Endothelial cell of umbilical vein (primary cell): ENCODE measurements around the gene ANAPC1. TPM values are rescaled to one million over a fixed set of nuclear protein-coding genes. Genes with fewer than 3 reads are reported as not detected.
"Not testable (repeated sequence)": the region's sequence is repeated elsewhere in the genome, so short reads cannot be mapped to it uniquely, and the experiment has no call there.

ENCODE experiments used
- BruUV-seq: library from RNA; stranded (reverse); fragments of 400-500 nt; replicated peaks from 2 replicates; lab custom pipeline; 2021; lab: Mats Ljungman, UMichigan
- CTCF ChIA-PET: fragments of 300-600, 350-600 bp; sonication (Branson Sonifier 250); formaldehyde crosslinking; loops from one replicate; lab custom pipeline; 2021; ENCODE audit warnings: antibody characterized with exemption, inconsistent platforms; lab: Charles Lee
- POLR2A ChIA-PET: fragments of 300-600, 350-600 bp; sonication (Branson Sonifier 250); formaldehyde crosslinking; loops from one replicate; lab custom pipeline; 2021; ENCODE audit warnings: antibody characterized with exemption, inconsistent platforms; lab: Charles Lee
- DNase-seq: peaks from one replicate; pipeline ENCODE4 v3.0.0-alpha.2; 2011; ENCODE audit warnings: low read depth, low spot score
- FAIRE-seq: peaks from 2 replicates; lab custom pipeline; 2011; peaks lifted over from hg19 to GRCh38; lab: Jason Lieb, UNC
- H2AFZ ChIP-seq: 2 replicates; pipeline ENCODE4 v1.6.0; 2012; ENCODE audit warnings: low read depth, low read length, control low read depth, inconsistent platforms
- H3K27ac ChIP-seq: 2 replicates; pipeline ENCODE4 v1.5.1; 2011; ENCODE audit warnings: low read depth, mild to moderate bottlenecking, control low read depth, low read length, moderate library complexity; ENCODE audit not compliant: insufficient read depth
- H3K27me3 ChIP-seq, 2 experiments: 2 replicates each; pipeline versions ENCODE4 v1.6.0 to v1.6.1; 2011; ENCODE audit warnings: low read length in 2 of 2, mixed read lengths in 1 of 2; ENCODE audit not compliant: control insufficient read depth in 2 of 2, insufficient read depth in 2 of 2
- H3K36me3 ChIP-seq, 2 experiments: 2 replicates in 1 of 2; 3 replicates in 1 of 2; pipeline ENCODE4 v1.5.1; 2011; ENCODE audit warnings: low read length in 2 of 2, mild to moderate bottlenecking in 1 of 2, moderate library complexity in 1 of 2; ENCODE audit not compliant: control insufficient read depth in 2 of 2, insufficient read depth in 2 of 2; ENCODE audit errors: extremely low read depth in 1 of 2
- H3K4me1 ChIP-seq: 3 replicates; pipeline ENCODE4 v1.5.1; 2011; ENCODE audit warnings: mild to moderate bottlenecking, low read length; ENCODE audit not compliant: control insufficient read depth, insufficient read depth; ENCODE audit errors: extremely low read depth
- H3K4me2 ChIP-seq: 2 replicates; pipeline ENCODE4 v1.6.1; 2011; ENCODE audit warnings: low read length, control low read depth, mixed read lengths; ENCODE audit not compliant: insufficient read depth
- H3K4me3 ChIP-seq, 3 experiments: fragments of 200-600 bp in 1 of 3; sonication (generic), shearing (Covaris generic) in 1 of 3; replicated peaks in 1 of 3; 2 replicates each; pipeline ENCODE4 v1.5.1; 2011 to 2016; ENCODE audit warnings: control low read depth in 3 of 3, low read length in 3 of 3, mild to moderate bottlenecking in 2 of 3, inconsistent platforms in 1 of 3, low read depth in 1 of 3, moderate library complexity in 1 of 3; ENCODE audit not compliant: insufficient read depth in 1 of 3
- H3K79me2 ChIP-seq: 2 replicates; pipeline ENCODE4 v1.6.0; 2012; ENCODE audit warnings: low read length, inconsistent platforms; ENCODE audit not compliant: control insufficient read depth, insufficient read depth
- H3K9ac ChIP-seq: replicated peaks from 2 replicates; pipeline ENCODE3; 2011; ENCODE audit warnings: low read length, control low read depth; ENCODE audit not compliant: insufficient read depth; ENCODE audit errors: extremely low read depth
- H3K9me1 ChIP-seq: replicated peaks from 3 replicates; pipeline ENCODE4 v1.6.0; 2011; ENCODE audit warnings: mild to moderate bottlenecking, low read length; ENCODE audit not compliant: control insufficient read depth, insufficient read depth; ENCODE audit errors: extremely low read depth
- H3K9me3 ChIP-seq: replicated peaks from 2 replicates; pipeline ENCODE4 v1.5.1; 2012; ENCODE audit warnings: low read length, inconsistent platforms; ENCODE audit not compliant: control insufficient read depth, insufficient read depth
- H4K20me1 ChIP-seq: replicated peaks from 2 replicates; pipeline ENCODE3; 2011; ENCODE audit warnings: mild to moderate bottlenecking, low read length; ENCODE audit not compliant: control insufficient read depth, insufficient read depth; ENCODE audit errors: extremely low read depth
- FOS ChIP-seq: IDR thresholded peaks from 2 replicates; pipeline ENCODE4 v1.6.1; 2011; ENCODE audit warnings: mild to moderate bottlenecking, low read length, moderate library complexity, borderline replicate concordance; ENCODE audit not compliant: insufficient read depth
- GATA2 ChIP-seq: IDR thresholded peaks from 2 replicates; pipeline ENCODE4 v1.7.0; 2011; ENCODE audit warnings: low read depth, mild to moderate bottlenecking, moderate library complexity, mixed read lengths, low read length; ENCODE audit not compliant: insufficient read length, insufficient read depth
- JUN ChIP-seq: IDR thresholded peaks from 2 replicates; pipeline ENCODE4 v1.6.1; 2011; ENCODE audit warnings: borderline replicate concordance, low read depth; ENCODE audit not compliant: insufficient read length, insufficient read depth
- MAX ChIP-seq: IDR thresholded peaks from 2 replicates; pipeline ENCODE4 v1.6.1; 2011; ENCODE audit not compliant: insufficient read depth, insufficient read length
- MYC ChIP-seq: IDR thresholded peaks from one replicate; pipeline ENCODE4 v1.6.1; 2011; ENCODE audit warnings: mild to moderate bottlenecking, low read depth, low read length
- POLR2AphosphoS5 ChIP-seq: IDR thresholded peaks from 2 replicates; pipeline ENCODE4 v1.6.1; 2012; ENCODE audit warnings: low read depth, mild to moderate bottlenecking, control low read depth, low read length, moderate library complexity; ENCODE audit not compliant: insufficient read depth
- dilution Hi-C: fragments of 300-500 bp; cut with MboI; formaldehyde crosslinking; loops from one replicate; pipeline ENCODE4 v1.15.0; 2019; ENCODE audit warnings: low sequenced_read_pairs; ENCODE audit not compliant: extremely low pct_ligation_motif_present
- intact Hi-C: fragments of 100-400 bp; cut with micrococcal nuclease; formaldehyde crosslinking; loops from one replicate; pipeline ENCODE4 v1.10.0; 2022
- polyA plus RNA-seq, 4 experiments: library from polyadenylated mRNA; depleted of rRNA in 3 of 4; stranded (reverse) in 3 of 4; unstranded in 1 of 4; fragments of >200 nt; gene quantifications; 2 replicates each; pipeline versions ENCODE4 v1.2.1 to v1.2.3, GENCODE V29; 2011 to 2012; ENCODE audit warnings: missing spikeins in 1 of 4
- total RNA-seq: library from RNA; stranded (reverse); gene quantifications from 2 replicates; pipeline ENCODE4 v1.2.3, GENCODE V29; 2021

ANAPC1 gene
- total and polyA plus RNA-seq, 2 donors (not counting 3 experiments of a cell fraction or from before 2014, with no cell fraction given), result 21.9 to 61.5 TPM

DNA sequence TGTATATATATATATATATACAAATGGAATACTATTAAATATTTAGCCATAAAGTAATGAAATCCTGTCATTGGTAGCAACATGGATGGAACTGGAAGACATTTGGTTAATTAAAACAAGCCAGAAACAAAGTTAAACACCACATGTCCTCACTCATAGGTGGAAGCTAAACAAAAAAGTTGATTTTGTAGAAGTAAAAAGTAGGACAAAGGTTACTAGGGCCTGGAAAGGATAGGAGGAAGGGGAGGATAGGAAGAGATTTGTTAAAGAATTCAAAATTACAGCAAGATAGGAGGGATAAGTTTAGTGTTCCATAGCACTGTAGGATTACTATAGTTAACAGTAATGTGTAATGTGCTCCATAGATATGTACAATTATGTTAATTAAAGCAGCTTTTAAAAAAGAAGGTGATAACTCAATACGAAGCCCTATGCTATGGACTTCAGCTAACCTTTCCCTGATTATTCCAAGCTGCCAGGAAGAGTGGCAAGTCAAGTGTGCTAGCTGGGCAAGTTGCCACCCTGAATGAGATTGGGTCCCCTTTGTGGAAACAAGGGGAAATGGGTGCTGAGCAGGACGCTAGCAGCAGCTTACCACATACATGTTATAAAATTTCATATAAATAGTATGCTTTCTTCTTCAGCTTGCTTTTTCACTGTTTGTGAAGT lies 26.8 kb upstream of the ANAPC1 start:
- Histone ChIP-seq H4K20me1 (no peaks in the 10 kb centered on the region), H2AFZ (no peak overlapping the region), H3K4me3 (no peak overlapping the region), H3K79me2 (peaks cover 27% of the 10 kb centered on the region), H3K27ac (no peak overlapping the region), H3K36me3 (no peaks in the 10 kb centered on the region), H3K9me3 (no peaks in the 10 kb centered on the region), H3K4me2 (no peak overlapping the region), H3K9me1 (no peaks in the 10 kb centered on the region), H3K9ac (no peak overlapping the region), H3K27me3 (no peaks in the 10 kb centered on the region), H3K4me1 (peaks cover 11% of the 10 kb centered on the region)
- CTCF ChIA-PET, result interaction anchor here (1.2 to 2.0 kb wide), 3 partner anchors 8 to 12 kb away, joined by 3 to 9 read pairs (median 3); partner anchors contain the start of gene MERTK
- FAIRE-seq (no peak), DNase-seq (no peak)
- POLR2A ChIA-PET, result no interaction called here
- no peak for TF ChIP-seq GATA2
- TF ChIP-seq JUN, result no peak
- no peak for TF ChIP-seq MYC
- no peak for TF ChIP-seq POLR2AphosphoS5
- no peak for TF ChIP-seq MAX
- no peak for TF ChIP-seq FOS
- dilution Hi-C loops (no loop called here), intact Hi-C loops (no loop called here)
- no TSS peak for BruUV-seq

- FAIRE-seq, DNase-seq, intact Hi-C loops, H3K27me3 ChIP-seq, H3K4me2 ChIP-seq, H3K4me3 ChIP-seq, H3K9me1 ChIP-seq, H4K20me1 ChIP-seq, H3K27ac ChIP-seq, H2AFZ ChIP-seq, H3K9me3 ChIP-seq, H3K9ac ChIP-seq, POLR2A ChIA-PET, BruUV-seq, H3K36me3 ChIP-seq, dilution Hi-C loops: not testable (repeated sequence)
- CTCF ChIA-PET, result interaction anchor here (0.8 to 2.0 kb wide), 4 partner anchors 9 to 95 kb away, joined by 3 to 9 read pairs (median 3); partner anchors contain the start of gene MERTK
- H3K79me2 ChIP-seq, result peaks cover 30% of the 10 kb centered on the region
- H3K4me1 ChIP-seq, result peaks cover 13% of the 10 kb centered on the region
Measured at GRCh38 chr2:111909997-111910396, 26.0 kb upstream of the ANAPC1 start.
